ENCODE data around the gene MR1.

DNA sequence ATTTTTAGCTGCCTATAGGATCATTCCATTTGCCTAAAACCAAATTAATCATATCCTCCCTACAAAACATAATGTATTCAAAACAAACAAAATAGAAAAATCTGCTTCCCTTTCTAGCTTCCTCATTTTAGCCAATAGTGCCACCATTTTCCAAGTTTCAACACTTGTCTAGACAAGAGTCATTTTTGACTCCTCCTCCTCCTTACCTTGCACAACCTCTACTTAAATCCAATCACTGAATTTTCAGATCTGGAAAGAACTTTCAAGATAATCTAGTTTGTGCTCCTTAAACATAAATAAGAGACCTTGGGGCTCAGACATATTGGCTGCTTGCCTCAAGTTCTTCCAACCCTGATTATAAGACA lies 18.6 kb upstream of the MR1 start:
- no peak for TF ChIP-seq EZH2 (IDR thresholded peaks at IDR 0.05; ENCODE audit: insufficient read depth, low read length)
- TF ChIP-seq, protein P1, sequence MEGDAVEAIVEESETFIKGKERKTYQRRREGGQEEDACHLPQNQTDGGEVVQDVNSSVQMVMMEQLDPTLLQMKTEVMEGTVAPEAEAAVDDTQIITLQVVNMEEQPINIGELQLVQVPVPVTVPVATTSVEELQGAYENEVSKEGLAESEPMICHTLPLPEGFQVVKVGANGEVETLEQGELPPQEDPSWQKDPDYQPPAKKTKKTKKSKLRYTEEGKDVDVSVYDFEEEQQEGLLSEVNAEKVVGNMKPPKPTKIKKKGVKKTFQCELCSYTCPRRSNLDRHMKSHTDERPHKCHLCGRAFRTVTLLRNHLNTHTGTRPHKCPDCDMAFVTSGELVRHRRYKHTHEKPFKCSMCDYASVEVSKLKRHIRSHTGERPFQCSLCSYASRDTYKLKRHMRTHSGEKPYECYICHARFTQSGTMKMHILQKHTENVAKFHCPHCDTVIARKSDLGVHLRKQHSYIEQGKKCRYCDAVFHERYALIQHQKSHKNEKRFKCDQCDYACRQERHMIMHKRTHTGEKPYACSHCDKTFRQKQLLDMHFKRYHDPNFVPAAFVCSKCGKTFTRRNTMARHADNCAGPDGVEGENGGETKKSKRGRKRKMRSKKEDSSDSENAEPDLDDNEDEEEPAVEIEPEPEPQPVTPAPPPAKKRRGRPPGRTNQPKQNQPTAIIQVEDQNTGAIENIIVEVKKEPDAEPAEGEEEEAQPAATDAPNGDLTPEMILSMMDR (IDR thresholded peaks at IDR 0.05; ENCODE audit: insufficient read depth, low read depth, low read length), result no peak
